ENCODE measurements around the gene DOCK4. TPM values are rescaled to one million over a fixed set of nuclear protein-coding genes. Genes with fewer than 3 reads are reported as not detected.

The DOCK4 gene
- total RNA-seq, 1 donor from 2014 or later: 6.5 TPM

DNA sequence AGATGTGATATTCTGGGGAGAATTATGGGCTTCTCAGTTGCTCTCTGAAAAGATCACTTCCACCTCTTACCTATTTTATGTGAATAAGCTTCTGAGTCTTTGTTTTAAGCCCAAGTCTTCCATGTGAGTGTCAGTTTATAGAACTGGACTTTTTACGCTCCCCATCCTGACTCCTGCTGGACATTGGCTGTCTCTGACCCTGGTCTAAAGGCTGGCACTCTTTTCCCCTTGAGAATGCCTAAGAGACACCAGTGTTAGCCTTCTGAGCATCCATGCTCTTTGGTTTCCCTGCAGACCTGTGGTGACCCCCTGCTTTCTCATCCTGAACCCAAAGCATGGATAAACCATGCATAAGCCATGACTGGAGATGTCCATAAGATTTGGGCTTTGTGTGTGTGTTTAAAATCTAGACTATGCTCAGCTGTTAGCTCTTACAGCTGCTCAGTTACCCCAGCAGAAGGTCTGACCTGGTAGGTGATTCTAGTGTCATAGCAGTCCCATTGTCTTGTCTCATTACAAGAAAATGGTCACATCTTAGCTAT is 495.3 kb downstream of the DOCK4 start:
- ATAC-seq: no peak

DNA sequence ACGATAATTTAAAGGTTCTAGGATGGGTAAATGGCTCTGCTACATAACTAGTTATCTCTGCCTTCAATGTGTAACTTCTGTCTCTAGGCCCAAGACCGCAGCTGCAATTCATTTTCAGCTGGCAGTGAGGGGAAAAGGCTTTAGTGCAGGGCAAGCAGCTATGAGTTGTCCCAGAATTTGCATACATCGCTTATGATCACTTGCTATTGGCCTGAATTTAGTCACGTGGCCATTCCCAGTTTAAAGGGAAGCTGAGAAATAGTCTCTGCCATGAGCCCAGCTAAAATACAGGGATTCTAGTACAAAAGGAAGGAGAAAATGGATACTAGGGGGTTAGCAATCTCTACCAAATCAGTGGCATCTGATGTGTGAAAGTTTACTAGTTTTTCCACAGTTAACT is 498.1 kb downstream of the DOCK4 start:
- ATAC-seq: no peak

DNA sequence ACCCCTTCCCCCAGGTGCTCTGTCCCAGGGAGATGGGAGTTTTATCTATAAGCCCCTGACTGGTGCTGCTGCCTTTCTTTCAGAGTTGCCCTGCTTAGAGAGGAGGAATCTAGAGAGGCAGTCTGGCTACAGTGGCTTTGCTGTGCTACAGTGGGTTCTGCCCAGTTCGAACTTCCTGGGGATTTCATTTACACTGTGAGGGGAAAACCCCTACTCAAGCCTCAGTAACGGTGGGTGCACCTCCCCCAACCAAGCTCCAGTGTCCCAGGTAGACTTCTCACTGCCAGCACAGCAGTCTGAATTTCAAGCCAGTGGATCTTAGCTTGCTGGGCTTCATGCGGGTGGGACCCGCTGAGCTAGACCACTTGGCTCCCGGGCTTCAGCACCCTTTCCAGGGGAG is 500.4 kb downstream of the DOCK4 start:
- no peak for ATAC-seq

DNA sequence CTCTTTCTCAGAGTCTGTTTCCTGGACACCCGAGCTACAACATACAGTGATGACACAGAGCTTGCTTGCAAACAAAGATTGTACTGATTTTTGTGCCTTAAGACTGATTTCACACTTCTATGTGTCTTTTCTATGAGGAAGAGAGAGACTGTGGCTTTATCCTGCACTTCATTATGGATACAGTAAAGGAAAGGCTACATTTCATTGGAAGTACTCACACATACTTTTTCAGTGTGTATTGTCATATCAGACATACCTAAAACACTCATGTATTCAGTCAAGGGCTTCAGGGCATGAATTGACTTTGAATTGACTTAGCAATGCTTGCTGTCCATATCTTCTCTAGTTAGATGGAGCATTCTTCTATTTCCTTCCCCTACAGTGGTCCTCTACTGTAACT is 508.4 kb downstream of the DOCK4 start:
- no peak for ATAC-seq

DNA sequence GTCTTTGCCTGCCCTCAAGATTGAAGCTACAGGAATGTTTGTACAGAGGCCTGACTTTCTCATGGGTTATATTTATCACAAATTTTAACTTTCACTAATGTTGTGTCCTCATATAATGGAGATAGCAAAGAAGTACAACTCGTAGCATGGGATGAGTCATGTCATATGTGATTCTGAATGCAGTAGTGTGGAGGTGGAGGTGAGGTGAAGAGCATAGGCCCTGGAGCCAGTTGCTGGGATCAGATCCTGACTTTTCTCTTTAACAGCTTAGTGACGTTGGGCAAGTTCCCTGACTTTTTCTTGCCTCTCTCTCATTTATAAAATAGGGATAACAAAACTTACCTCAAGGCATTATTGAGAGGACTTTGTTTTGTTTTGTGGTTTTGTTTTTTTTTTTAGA is 511.8 kb downstream of the DOCK4 start:
- no peak for ATAC-seq

DNA sequence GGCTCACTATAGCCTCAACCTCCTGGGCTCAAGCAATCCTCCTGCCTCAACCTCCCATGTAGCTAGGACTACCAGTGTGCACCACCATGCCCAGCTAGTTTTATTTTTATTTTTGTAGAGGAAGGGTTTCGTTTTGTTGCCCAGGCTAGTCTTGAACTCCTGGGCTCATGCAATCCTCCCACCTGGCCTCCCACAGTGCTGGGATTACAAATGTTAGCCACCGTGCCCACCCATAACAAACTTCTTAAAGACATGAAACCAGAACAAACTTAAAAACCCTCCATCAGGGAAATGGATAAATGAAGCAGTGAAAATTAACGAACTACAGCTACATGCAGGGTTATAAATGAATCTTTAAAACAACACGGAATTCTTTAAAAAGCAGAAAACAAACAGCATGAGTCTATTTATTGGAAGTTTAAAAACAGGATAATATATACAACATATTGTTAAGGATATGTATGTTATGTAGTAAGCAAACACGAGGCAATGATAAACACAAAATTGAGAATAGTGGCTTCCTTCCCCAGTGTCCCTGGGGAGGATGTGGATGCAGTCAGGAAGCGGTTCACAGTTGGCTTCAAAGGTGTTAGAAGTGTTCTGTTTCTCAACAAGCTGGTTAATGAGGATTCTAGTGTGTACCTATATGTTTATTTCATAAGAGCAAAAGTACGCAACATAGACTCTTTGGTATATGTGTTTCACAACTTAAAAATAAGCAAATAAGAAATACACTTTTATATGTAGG is 515.7 kb downstream of the DOCK4 start:
- no peak for ATAC-seq

DNA sequence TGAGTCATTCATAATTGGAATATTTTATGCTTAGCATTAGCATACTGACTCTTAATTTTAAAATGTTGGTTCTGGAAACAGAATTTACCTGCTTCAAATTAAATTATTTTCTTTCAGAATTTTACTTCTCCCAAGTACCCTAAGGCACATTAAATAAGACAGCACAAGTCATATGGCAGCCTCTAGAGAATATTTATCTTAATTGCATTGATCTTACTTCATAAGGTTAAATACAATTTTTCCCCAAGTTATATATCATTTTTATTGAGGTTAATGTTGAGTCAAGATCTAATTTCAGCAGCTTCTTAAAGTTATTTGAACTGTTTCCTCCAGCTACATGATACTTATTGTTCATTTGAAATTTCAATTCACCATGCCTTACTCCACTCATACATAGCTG is 520.9 kb downstream of the DOCK4 start:
- no peak for ATAC-seq

DNA sequence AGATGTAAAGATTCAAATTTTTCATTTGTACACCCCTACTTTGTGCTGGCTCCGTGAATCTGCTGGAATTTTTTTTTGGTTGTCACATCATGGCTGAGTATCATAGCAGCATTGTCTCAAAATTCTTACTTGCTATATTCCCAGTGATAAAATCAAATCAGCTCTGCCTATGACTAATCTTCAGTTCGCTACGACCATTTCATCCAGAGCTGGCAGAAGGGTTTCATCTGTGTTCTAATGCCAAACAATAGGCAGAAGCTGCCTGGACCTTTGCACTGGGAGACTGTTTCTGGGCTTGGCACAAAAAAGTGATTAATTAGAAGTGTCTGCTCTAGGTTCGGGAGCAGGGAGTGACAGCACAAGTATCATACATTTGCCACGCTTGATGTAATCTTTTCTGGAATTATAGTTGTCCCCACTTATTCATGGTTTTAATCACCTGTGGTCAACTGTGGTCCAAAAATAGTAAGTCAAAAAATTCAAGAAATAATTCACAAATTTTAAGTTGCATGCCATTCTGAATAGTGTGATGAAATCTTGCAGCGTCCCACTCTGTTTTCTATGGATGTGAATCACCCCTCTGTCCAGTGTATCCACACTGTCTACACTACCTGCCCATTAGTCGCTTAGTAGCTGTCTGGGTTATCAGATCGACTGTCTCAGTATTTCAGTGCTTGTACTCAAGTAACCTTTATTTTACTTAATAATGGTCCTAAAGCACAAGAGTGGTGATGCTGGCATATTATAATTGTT is 523.4 kb downstream of the DOCK4 start:
- no peak for ATAC-seq

DNA sequence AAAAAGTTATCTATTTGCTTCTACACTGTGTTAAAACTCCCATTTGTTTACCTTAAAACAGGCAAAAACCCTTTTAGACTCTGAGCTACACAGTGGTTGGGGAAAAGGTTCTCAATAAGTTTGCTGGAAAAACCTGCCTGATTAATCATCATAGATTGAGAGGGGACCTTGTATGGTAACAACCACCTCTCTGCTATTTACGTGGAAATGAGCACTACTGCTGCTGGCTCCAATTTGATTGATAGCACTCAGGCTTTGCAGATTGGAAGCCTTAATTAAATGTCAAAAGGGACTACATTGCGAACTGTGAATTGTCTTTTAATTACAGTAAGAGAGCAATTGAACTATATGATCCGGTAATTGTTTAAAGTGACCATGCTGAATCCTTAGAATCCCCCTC is 525.0 kb downstream of the DOCK4 start:
- no peak for ATAC-seq

DNA sequence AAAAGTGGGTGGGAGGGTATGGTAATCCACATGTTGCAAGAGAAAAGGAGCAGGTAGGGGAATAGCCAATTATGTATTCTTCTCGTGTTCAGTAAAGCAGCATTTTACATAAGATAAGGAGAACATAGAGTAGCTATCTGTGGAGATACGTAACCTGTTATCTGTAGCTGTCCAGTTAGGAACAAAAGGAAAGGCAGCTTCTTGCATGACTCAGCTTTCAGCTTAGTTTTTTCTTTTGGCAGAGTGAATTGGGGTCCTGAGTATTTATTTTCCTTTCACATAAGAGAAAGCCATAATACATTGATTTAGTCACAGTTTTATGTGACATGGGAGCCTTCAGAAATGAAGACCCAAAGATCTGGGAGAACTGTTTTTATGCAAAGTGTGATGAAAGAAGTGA is 527.2 kb downstream of the DOCK4 start:
- ATAC-seq: no peak

DNA sequence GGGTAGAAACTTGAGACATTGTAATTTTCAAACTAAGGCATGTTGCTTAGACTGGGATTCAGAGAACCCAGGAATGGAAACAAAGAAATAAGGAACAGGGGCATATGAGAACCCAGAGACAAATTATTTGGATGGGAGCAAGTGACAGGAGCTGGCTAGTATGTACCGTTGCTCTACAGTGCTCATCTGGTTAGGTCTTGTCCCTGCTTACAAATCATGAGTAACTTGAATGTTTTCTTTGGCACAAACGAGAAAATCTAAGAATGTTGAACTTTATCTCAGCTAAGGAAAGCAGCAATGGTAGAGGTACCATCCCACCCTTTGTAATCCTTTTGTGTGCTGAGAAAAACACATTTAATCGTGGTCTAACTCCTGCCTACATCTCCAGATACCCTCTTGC is 527.9 kb downstream of the DOCK4 start:
- no peak for ATAC-seq

DNA sequence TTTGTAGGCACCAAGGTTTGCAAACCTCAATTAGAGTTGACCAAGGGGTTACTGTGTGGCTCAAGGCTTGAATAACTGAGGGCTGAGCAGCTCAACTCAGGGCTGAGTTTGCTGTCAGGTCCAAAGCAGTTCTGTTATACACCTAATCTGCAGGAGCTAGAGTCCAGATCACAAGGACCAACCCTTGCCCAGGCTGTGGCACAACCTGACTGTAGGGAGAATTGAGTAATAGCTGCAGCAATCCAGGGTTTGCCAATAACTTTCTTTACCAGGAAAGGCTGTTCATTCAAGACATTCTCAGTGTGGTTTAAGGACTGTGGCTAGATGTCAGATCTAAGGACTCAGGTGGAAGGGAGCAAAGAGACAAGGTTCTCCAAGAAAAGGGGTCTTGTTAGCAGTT is 528.4 kb downstream of the DOCK4 start:
- no peak for ATAC-seq

DNA sequence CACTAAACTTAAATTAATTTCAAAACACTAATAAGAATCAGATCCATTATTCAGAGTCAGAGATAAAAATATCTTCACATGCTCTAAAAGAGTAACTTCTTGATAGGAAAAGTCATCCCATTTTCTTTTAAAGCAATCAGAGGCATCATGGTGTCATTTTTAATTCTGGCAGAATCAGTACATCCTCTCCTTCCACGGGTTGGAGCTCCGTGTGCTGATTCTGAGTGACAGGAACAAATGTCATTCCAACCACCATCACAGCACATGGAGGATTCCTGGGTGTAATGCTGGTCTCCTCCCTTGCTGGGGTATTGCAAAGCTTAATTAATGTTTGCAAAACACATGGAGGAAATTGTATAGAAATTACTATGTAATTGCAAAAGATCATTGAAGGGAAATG is 529.4 kb downstream of the DOCK4 start:
- no peak for ATAC-seq

Other genes starting within 250 kb of the DOCK4 start
- 17.0 TPM for gene ZNF277, start 296 bp upstream of the DOCK4 start, total RNA-seq
- 38.3 TPM for gene IFRD1, start 244.1 kb upstream of the DOCK4 start, total RNA-seq